ENCODE measurements around the gene ANKRD24. TPM values are rescaled to one million over a fixed set of nuclear protein-coding genes. Genes with fewer than 3 reads are reported as not detected.
"Not testable (repeated sequence)": the region's sequence is repeated elsewhere in the genome, so short reads cannot be mapped to it uniquely, and the experiment has no call there.

Gene ANKRD24
- 10 to 100 TPM; 20.4 to 21.1 TPM for total RNA-seq
- 16.5 TPM for polyA plus RNA-seq (ENCODE audit: insufficient read depth, low read depth, low replicate concordance)
- long read RNA-seq, donor 1 = 0 reads
- long read RNA-seq, donor 2 = 0 reads

GRCh38 chr19:4182084-4182810, at the start of gene ANKRD24, which contains the start of gene SIRT6:
Gene ANKRD24 (plus strand): TSS chr19:4182689. CDS start chr19:4186426, 3,737 bp downstream.
Gene SIRT6 (minus strand): TSS chr19:4182563. CDS start chr19:4182539, 24 bp downstream.
- intact Hi-C loops (cut with DNase I; ENCODE audit: low total_unique reads) = no loop called here
- Histone ChIP-seq H3K27ac (no peak within 1 kb of the TSS), H3K9me3 (no peaks in the 10 kb centered on the region), H3K27me3 (no peaks in the 10 kb centered on the region), H3K4me3 (peak within 1 kb of the TSS; percentile 73 to 94), H3K36me3 (ENCODE audit: low read depth, missing control alignments) (no peaks in the 10 kb centered on the region), H3K4me1 (peaks cover 9% of the 10 kb centered on the region)
- WGBS, 2 donors = 0 to 1% methylated on average over 19 to 56 of the region's 58 CpGs
- peak; percentile 96 for DNase-seq
- TF ChIP-seq CTCF (IDR thresholded peaks at IDR 0.05) (no peak), POLR2A (IDR thresholded peaks at IDR 0.05) (peak; percentile 3)

- TF ChIP-seq CTCF (IDR thresholded peaks at IDR 0.05) = no peak
- no peak for TF ChIP-seq POLR2A (IDR thresholded peaks at IDR 0.05)
- Histone ChIP-seq H3K4me3 (no peak overlapping the region), H3K4me1 (peaks cover 4% of the 10 kb centered on the region), H3K9me3 (no peaks in the 10 kb centered on the region), H3K36me3 (ENCODE audit: low read depth, missing control alignments) (no peaks in the 10 kb centered on the region), H3K27ac (no peak overlapping the region), H3K27me3 (no peaks in the 10 kb centered on the region)
- intact Hi-C loops (cut with DNase I; ENCODE audit: low total_unique reads) = no loop called here
- DNase-seq = no peak
- WGBS, 2 donors = 38 to 41% methylated on average over 6 of the region's 6 CpGs
These were observed 48.1 kb upstream of the ANKRD24 start for GRCh38 chr19:4134351-4134750.

- intact Hi-C loops (cut with DNase I; ENCODE audit: low total_unique reads); H3K4me3 ChIP-seq; H3K27ac ChIP-seq; H3K9me3 ChIP-seq; DNase-seq; H3K36me3 ChIP-seq (ENCODE audit: low read depth, missing control alignments); H3K27me3 ChIP-seq; H3K4me1 ChIP-seq: not testable (repeated sequence)
- 89 to 91% methylated on average over 9 of the region's 9 CpGs for WGBS, 2 donors
These were observed 47.1 kb upstream of the ANKRD24 start for GRCh38 chr19:4135386-4135785.

GRCh38 chr19:4136680-4137088, 45.8 kb upstream of the ANKRD24 start:
- H3K4me3 ChIP-seq = no peak overlapping the region
- no peaks in the 10 kb centered on the region for H3K27me3 ChIP-seq
- no peaks in the 10 kb centered on the region for H3K9me3 ChIP-seq
- no peaks in the 10 kb centered on the region for H3K4me1 ChIP-seq
- H3K36me3 ChIP-seq (ENCODE audit: low read depth, missing control alignments) = no peaks in the 10 kb centered on the region
- 91 to 96% methylated on average over 8 of the region's 8 CpGs for WGBS, 2 donors
- DNase-seq = no peak
- TF ChIP-seq POLR2A (IDR thresholded peaks at IDR 0.05) (no peak), CTCF (IDR thresholded peaks at IDR 0.05) (no peak)
- intact Hi-C loops (cut with DNase I; ENCODE audit: low total_unique reads) = no loop called here
- H3K27ac ChIP-seq = no peak overlapping the region

GRCh38 chr19:4138445-4138844, 44.0 kb upstream of the ANKRD24 start:
- Histone ChIP-seq H3K27me3 (no peaks in the 10 kb centered on the region), H3K27ac (no peak overlapping the region), H3K4me1 (no peaks in the 10 kb centered on the region), H3K9me3 (no peaks in the 10 kb centered on the region), H3K36me3 (ENCODE audit: low read depth, missing control alignments) (no peaks in the 10 kb centered on the region), H3K4me3 (no peak overlapping the region)
- intact Hi-C loops (cut with DNase I; ENCODE audit: low total_unique reads) = no loop called here
- DNase-seq = no peak
- TF ChIP-seq CTCF (IDR thresholded peaks at IDR 0.05) (no peak), POLR2A (IDR thresholded peaks at IDR 0.05) (no peak)
- WGBS, 2 donors = 82 to 84% methylated on average over 5 of the region's 5 CpGs

Measured in testis (tissue), 5 donors.